ENCODE measurements around the gene KCTD3.

Gene KCTD3

GRCh38 chr1:215551806-215552205, 15.3 kb upstream of the KCTD3 start:
- no peak overlapping the region for H3K4me3 ChIP-seq (replicated peaks; ENCODE audit: insufficient read depth, low read length)
- DNase-seq (ENCODE audit: low read depth in 1 of 2, low spot score in 1 of 2): no peak

GRCh38 chr1:215554865-215555264, 12.2 kb upstream of the KCTD3 start:
- no peak for TF ChIP-seq SPI1 (IDR thresholded peaks at IDR 0.05; ENCODE audit: borderline replicate concordance, low read depth)
- TF ChIP-seq CTCF (IDR thresholded peaks at IDR 0.05; ENCODE audit: insufficient read depth, low read length): no peak
- no peak for TF ChIP-seq REST (IDR thresholded peaks at IDR 0.05; ENCODE audit: insufficient replicate concordance, low read depth)
- TF ChIP-seq POLR2AphosphoS5 (IDR thresholded peaks at IDR 0.05; ENCODE audit: low read depth): no peak
- TF ChIP-seq GABPA (IDR thresholded peaks at IDR 0.05; ENCODE audit: low read depth): no peak
- no peak for DNase-seq (ENCODE audit: low read depth in 1 of 2, low spot score in 1 of 2)
- Histone ChIP-seq H3K27ac (replicated peaks) (no peak overlapping the region), H3K27me3 (ENCODE audit: insufficient read depth, poor library complexity, severe bottlenecking) (no peaks in the 10 kb centered on the region), H3K4me3 (replicated peaks; ENCODE audit: insufficient read depth, low read length) (no peak overlapping the region)

More at GRCh38 chr1:215551806-215552205, 15.3 kb upstream of the KCTD3 start:
- Histone ChIP-seq H3K27ac (replicated peaks) (no peak overlapping the region), H3K27me3 (ENCODE audit: insufficient read depth, poor library complexity, severe bottlenecking) (no peaks in the 10 kb centered on the region)
- TF ChIP-seq CTCF (IDR thresholded peaks at IDR 0.05; ENCODE audit: insufficient read depth, low read length) (no peak), REST (IDR thresholded peaks at IDR 0.05; ENCODE audit: insufficient replicate concordance, low read depth) (no peak), SPI1 (IDR thresholded peaks at IDR 0.05; ENCODE audit: borderline replicate concordance, low read depth) (no peak), POLR2AphosphoS5 (IDR thresholded peaks at IDR 0.05; ENCODE audit: low read depth) (no peak), GABPA (IDR thresholded peaks at IDR 0.05; ENCODE audit: low read depth) (no peak)

- Histone ChIP-seq H3K27me3 (ENCODE audit: insufficient read depth, poor library complexity, severe bottlenecking) (no peaks in the 10 kb centered on the region), H3K27ac (replicated peaks) (no peak overlapping the region), H3K4me3 (replicated peaks; ENCODE audit: insufficient read depth, low read length) (no peak overlapping the region)
- TF ChIP-seq GABPA (IDR thresholded peaks at IDR 0.05; ENCODE audit: low read depth): no peak
- TF ChIP-seq CTCF (IDR thresholded peaks at IDR 0.05; ENCODE audit: insufficient read depth, low read length): no peak
- TF ChIP-seq REST (IDR thresholded peaks at IDR 0.05; ENCODE audit: insufficient replicate concordance, low read depth): no peak
- no peak for TF ChIP-seq POLR2AphosphoS5 (IDR thresholded peaks at IDR 0.05; ENCODE audit: low read depth)
- TF ChIP-seq SPI1 (IDR thresholded peaks at IDR 0.05; ENCODE audit: borderline replicate concordance, low read depth): no peak
- DNase-seq (ENCODE audit: low read depth in 1 of 2, low spot score in 1 of 2): no peak
Measured at GRCh38 chr1:215555531-215555930, 11.6 kb upstream of the KCTD3 start.

Data from HL-60 (cell line).